Measurements from ENCODE around the gene EDARADD.

GRCh38 chr1:236523704-236524141 is 129.6 kb downstream of the EDARADD start, which contains the start of gene LGALS8:
- TF ChIP-seq CTCF (IDR thresholded peaks at IDR 0.05 in 8 of 11, conservative IDR thresholded peaks at IDR 0.05 in 3 of 11) (peak in 1 of 11 experiments; percentile 11), POLR2A (IDR thresholded peaks at IDR 0.05) (peak in 1 of 3 donors; percentile 58), POLR2AphosphoS5 (IDR thresholded peaks at IDR 0.05) (peak; percentile 90 to 95 (median 94))

Data from spleen (tissue), 7 donors.